Tibial nerve (tissue), 4 donors: ENCODE measurements around the gene KLF13.

Source experiments
- CTCF ChIP-seq, 5 experiments: fragments of 200-600 bp in 3 of 5; fragments of 450-650 bp in 2 of 5; sonication (generic) in 3 of 5; IDR thresholded peaks; one replicate each; pipeline ENCODE4 v1.5.1; 2016 to 2019; ENCODE audit warnings: antibody characterized with exemption in 5 of 5, mild to moderate bottlenecking in 3 of 5, moderate library complexity in 2 of 5
- EP300 ChIP-seq, 2 donors: sonication (generic); formaldehyde crosslinking; IDR thresholded peaks; one replicate each; pipeline ENCODE4 v1.6.1; 2017; ENCODE audit warnings: antibody characterized with exemption in 2 of 2, mild to moderate bottlenecking in 1 of 2
- POLR2A ChIP-seq, 2 donors: fragments of 450-650 bp; IDR thresholded peaks; one replicate each; pipeline ENCODE4 v1.6.1; 2017; ENCODE audit warnings: antibody characterized with exemption in 2 of 2, mild to moderate bottlenecking in 2 of 2, moderate library complexity in 2 of 2

- TF ChIP-seq CTCF (IDR thresholded peaks at IDR 0.05): no peak
- TF ChIP-seq EP300 (IDR thresholded peaks at IDR 0.05): no peak
- no peak for TF ChIP-seq POLR2A (IDR thresholded peaks at IDR 0.05)
Observed at GRCh38 chr15:31404345-31404744, 77.7 kb downstream of the KLF13 start.
